Activated effector memory CD4-positive, alpha-beta T cell treated with anti-CD3 and anti-CD28 coated beads, Interleukin-2, amount 50 U/mL, for 16 hours (primary cell): Measurements from ENCODE around the gene TMEM97.

ENCODE experiments used
- DNase-seq: peaks from one replicate; pipeline ENCODE4 v3.0.0-alpha.2; 2020

Gene TMEM97

DNA sequence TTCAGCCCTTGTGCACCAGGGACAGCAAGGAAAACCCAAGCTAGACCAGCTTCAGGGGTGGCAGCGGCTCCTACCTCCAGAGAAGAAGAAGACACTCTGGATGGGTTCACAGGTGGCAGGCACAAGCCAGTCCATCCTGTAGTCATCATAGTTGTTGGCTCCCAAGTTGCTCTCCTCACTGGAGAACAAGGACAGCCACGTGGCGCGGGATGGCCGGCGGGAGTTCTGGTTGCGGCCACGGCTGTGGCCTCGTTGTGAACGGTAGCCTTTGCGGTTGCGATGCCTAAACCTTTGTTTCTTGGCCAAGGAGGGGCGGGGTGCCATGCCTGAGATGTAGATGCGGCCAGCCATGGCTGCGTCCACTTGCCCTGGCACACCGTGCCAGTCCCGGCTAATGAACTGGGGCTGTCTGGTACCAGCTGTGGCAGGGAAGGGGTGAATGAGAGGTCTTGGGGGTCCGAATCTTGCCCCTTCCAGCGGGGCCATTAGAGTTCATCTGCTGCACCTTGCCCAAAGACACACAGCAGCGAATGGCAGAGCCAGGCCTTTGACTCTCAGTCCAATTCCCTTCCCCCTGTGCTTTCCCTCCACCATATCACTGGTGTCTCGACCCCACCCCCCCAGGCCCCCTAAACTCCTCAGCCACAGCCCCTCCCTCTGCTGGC lies 48.8 kb downstream of the TMEM97 start:
- no peak for DNase-seq

DNA sequence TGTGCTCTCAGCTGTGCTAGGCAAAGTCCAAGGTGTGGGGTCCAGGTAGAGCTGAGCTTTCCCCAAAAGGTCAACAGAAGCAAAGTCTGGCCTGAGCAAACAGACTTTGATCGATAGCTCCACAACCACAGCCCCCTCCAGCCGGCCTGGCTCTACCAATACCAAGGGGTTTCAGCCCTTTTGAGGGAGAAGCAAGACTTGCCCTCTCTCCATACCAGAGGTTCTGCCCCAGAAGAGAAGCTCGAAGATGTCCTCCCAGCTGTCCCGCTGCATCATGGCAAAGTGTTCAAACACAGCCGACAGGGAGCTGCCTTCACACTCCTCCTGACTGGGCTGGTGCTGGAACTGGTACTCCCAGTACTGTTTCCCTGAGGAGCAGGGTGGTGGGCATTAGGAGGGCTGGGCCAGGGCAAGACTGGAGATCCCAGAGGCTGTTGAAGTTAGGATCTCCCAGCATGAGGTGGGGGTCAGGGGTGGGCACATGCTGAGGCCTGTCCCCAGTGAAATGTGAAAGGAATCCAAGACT lies 49.4 kb downstream of the TMEM97 start:
- no peak for DNase-seq

DNA sequence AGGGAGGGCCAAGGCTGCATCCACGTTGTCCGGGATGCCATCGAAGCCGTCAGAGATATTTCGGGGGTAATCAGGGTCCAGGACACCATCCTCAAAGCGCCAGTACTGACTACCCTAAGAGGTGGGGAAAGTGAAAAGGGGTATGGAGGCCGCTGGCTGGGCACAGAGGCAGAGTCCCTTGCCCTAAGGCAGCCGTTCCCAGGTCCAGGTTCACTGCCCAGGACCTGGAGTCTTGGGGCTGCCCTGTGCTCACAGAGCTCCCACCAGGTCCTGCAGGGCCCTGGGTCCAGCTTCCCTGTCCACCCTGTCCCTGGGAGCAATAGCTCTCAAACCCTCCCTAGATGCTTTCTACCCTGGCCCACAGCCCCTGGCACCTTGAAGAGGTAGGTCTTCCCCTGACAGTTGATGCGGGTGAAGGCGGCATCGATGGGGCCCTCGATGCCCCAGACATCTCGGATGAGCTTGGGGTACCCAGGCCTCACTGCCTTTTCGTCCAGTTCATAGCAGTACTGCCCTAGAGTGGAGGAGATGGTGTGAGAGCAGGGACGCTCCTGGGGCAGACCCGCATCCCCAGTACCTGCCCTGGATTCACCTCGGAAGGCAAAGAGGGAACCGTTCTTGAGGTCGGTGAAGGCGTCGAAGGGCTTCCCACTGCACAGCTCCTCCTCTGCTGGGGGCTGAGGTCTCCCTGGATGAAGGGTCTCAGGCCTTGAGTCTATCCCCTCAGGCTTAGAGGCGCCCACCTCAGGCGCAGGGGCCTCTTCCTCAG lies 50.1 kb downstream of the TMEM97 start:
- no peak for DNase-seq

DNA sequence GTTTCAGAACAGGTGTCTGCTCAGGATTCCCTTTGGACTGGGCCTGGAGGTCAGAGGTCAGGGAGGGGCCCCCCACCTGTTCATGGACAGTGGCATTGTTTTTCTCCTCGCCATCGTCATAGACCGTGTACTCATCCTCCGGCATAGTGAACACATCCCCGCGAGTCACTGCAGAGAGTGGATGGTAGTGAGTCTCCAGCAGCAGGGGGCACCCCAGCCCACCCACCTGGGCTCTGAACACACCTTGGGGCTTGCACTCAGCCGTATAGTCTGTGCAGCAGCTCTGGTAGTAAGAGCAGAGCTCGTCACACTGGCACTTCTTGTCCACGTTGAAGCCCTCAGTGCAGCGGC lies 50.7 kb downstream of the TMEM97 start:
- no peak for DNase-seq

DNA sequence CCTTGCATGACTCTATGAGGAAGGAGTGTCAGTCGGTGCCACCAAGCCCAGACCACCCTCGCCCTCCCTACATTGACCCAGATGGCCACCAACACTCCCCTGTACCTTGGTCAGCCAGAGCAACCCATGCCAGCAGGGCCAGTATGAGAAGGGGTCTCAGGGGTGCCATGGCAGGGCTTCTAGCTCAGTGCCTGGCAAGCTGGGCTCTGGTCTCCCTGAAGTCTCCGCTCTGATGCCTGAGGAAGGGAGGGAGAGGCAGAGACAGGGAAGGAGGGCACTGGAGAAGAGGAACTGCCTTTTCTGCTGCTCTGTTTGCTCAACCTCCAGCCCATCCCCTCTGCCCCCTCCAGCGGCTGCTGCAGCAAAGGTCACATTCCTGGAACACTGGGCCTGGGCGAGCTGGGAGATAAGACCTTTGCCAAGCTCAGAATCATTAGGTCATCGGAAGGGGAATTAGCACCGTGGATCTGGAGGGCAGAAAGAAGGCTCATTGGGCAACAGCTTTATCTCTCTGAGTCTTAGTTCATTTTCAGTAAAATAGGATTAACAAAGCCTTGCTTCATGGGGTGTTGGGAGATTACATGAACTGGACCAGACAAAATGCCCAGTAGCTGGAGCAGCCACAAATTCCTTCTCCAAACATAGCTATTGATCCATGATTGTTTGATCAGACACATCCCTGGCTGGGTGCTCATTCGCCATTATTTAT lies 51.2 kb downstream of the TMEM97 start, which contains the start of gene VTN:
Gene VTN (minus strand): TSS at position 273 of the 709 bp plus-strand sequence. CDS start 104 bp downstream, at position 169.
- no peak for DNase-seq

DNA sequence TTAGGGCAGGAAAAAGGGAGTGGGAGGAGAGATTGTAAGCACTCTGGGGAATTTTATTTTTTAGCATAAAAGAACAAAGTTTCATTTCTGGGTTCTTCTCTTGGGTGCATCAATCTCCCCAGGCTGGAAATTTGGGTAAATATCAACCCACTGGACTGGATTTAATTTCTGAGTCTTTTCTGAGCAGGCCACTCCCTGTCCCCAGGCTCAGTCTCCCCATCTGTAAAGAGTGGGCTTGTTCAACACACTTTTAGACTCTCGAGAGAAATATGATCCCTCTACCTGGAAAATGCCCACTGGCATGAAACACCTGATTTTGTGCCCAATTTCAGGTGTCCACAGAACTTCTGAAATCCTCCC lies 51.7 kb downstream of the TMEM97 start:
- no peak for DNase-seq

DNA sequence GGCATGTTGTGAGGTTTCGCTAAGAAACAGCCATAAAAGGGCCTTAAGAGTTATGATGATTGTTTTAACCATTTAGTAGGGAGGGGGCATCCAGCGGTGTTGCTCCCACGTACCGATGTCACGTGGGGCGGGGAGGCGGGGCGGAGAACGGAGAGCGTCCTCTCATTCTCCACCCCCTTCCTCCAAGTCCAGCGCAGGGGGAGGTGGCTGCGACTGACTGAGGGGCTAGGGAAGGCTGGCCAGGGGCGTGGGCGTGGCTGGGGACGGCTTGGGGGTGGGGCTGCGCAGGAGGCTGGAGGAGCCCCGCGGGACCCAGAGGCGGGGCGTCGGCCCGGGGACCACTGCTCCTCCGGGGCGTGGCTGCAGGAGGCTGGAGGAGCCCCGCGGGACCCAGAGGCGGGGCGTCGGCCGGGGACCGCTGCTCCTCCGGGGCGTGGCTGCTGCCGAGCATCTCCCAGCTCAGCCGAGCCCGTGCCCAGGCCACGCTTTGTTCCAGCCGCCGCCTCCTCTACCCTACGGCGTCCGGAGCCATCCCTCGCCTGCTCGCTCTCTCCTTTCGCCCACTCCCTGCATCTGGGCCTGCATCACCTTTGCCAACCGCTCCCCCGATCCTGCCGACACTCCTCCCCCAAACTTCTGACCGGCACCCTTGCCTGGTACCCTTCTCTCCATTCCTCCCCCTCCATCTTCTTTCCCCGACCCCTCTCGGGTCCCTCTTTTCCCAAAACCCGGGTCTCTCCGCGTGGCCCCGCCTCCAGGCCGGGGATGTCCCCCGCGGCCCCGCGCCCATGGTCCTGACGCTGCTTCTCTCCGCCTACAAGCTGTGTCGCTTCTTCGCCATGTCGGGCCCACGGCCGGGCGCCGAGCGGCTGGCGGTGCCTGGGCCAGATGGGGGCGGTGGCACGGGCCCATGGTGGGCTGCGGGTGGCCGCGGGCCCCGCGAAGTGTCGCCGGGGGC lies 52.5 kb downstream of the TMEM97 start, which contains the start of gene SARM1:
Gene SARM1 (plus strand): TSS at position 450 of the 958 bp plus-strand sequence. CDS start 339 bp downstream, at position 789.
- peak; percentile 94 for DNase-seq

DNA sequence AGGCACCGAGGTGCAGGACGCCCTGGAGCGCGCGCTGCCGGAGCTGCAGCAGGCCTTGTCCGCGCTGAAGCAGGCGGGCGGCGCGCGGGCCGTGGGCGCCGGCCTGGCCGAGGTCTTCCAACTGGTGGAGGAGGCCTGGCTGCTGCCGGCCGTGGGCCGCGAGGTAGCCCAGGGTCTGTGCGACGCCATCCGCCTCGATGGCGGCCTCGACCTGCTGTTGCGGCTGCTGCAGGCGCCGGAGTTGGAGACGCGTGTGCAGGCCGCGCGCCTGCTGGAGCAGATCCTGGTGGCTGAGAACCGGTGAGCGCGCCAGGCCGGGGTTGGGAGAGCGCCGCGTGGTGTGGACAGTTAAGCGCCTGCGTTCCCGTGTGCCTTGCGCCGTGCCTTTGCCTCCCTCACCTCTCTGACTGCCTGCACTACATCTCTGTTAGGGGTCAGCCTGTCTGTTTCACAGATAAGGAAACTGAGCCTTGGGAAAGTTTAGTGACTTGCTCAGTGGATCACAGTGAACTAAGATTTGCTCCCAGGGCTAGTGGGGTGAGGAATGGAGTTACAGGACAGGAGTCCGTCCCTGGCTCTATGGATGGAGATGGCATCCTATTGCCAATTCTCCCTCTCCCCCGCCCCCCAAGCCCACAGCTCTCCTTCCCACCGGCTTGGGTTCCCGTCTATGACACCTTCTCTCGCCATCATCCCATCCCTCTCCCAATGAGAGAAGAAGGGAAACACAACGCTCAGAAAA lies 53.4 kb downstream of the TMEM97 start:
- peak; percentile 68 for DNase-seq

DNA sequence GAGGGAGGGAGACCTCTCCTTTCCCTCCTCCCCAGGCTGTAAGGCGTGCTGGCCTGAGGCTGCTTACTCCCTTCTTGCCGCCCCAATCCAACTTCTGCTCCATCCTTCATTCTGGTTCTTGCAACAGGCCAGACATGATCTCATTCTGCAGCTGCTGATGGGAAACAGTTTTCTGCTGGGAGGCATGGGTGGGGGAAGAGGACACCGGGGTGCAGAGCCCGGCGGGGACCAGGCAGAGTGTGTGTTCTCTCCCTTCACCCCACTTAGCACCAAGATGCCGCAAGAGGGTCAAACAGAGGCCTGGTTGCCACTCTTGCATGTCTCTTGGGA lies 53.9 kb downstream of the TMEM97 start:
- DNase-seq: no peak
